ENCODE data around the gene PARD3B.

GRCh38 chr2:204849892-204850291 lies 304.6 kb downstream of the PARD3B start:
- TF ChIP-seq POLR2A (IDR thresholded peaks at IDR 0.05; ENCODE audit: borderline replicate concordance, extremely low read depth, insufficient read depth, insufficient read length) (no peak), CTCF (IDR thresholded peaks at IDR 0.05 in 2 of 3, conservative IDR thresholded peaks at IDR 0.05 in 1 of 3; ENCODE audit: borderline replicate concordance in 1 of 3, insufficient read depth in 1 of 3, low read depth in 2 of 3, low read length in 2 of 3) (no peak)
